Measurements from ENCODE around the gene EIF4E3. TPM values are rescaled to one million over a fixed set of nuclear protein-coding genes. Genes with fewer than 3 reads are reported as not detected.

The EIF4E3 gene
- total RNA-seq, 4 donors from 2014 or later, result 7.4 to 16.2 (median 10.2) TPM

DNA sequence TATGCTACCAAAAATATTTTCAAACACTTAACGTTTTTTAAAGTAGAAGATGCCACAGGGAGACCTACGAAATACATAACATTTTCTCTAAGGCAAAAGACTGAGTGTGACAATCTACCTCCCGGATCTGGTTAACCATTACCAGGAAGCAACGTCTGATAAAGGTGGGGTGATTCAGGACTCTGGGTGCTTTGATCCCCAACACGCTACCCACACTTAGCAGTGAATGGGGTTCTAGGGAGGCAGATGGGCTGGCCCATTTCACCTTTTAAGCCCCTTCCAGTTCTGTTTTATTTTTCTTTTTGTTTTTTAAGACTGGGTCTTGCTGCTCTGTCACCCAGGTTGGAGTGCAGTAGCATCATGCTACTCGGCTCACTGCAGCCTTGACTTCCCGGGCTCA lies 39.5 kb downstream of the EIF4E3 start:
- H3K9me3 ChIP-seq, result no peaks in the 10 kb centered on the region
- TF ChIP-seq, protein P1, sequence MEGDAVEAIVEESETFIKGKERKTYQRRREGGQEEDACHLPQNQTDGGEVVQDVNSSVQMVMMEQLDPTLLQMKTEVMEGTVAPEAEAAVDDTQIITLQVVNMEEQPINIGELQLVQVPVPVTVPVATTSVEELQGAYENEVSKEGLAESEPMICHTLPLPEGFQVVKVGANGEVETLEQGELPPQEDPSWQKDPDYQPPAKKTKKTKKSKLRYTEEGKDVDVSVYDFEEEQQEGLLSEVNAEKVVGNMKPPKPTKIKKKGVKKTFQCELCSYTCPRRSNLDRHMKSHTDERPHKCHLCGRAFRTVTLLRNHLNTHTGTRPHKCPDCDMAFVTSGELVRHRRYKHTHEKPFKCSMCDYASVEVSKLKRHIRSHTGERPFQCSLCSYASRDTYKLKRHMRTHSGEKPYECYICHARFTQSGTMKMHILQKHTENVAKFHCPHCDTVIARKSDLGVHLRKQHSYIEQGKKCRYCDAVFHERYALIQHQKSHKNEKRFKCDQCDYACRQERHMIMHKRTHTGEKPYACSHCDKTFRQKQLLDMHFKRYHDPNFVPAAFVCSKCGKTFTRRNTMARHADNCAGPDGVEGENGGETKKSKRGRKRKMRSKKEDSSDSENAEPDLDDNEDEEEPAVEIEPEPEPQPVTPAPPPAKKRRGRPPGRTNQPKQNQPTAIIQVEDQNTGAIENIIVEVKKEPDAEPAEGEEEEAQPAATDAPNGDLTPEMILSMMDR (IDR thresholded peaks at IDR 0.05), result no peak
- no peak for TF ChIP-seq POLR2A (IDR thresholded peaks at IDR 0.05)
- intact Hi-C loops (cut with DNase I), result no loop called here
- no peak for DNase-seq
- H3K4me3 ChIP-seq, result no peak overlapping the region
- H3K36me3 ChIP-seq, result peaks cover 0 to 22% (median 0%) of the 10 kb centered on the region in 3 donors
- H3K27ac ChIP-seq, result no peak overlapping the region
- H3K27me3 ChIP-seq, result no peaks in the 10 kb centered on the region
- 89 to 91% methylated on average over 7 of the region's 7 CpGs for WGBS, 2 donors
- peaks cover 16 to 58% (median 38%) of the 10 kb centered on the region in 3 donors for H3K4me1 ChIP-seq

- DNase-seq, result peak; percentile 1
- Histone ChIP-seq H3K27me3 (no peaks in the 10 kb centered on the region), H3K4me3 (no peak overlapping the region), H3K4me1 (peaks cover 9 to 54% (median 32%) of the 10 kb centered on the region in 3 donors), H3K27ac (no peak overlapping the region), H3K9me3 (no peaks in the 10 kb centered on the region), H3K36me3 (peaks cover 0 to 22% (median 0%) of the 10 kb centered on the region in 3 donors)
- WGBS, 2 donors, result 18 to 20% methylated on average over 6 of the region's 6 CpGs
- TF ChIP-seq POLR2A (IDR thresholded peaks at IDR 0.05), result no peak
- TF ChIP-seq, protein P1 (IDR thresholded peaks at IDR 0.05), result no peak
- intact Hi-C loops (cut with DNase I), result no loop called here
These were observed 40.3 kb downstream of the EIF4E3 start for GRCh38 chr3:71684757-71685386.

DNA sequence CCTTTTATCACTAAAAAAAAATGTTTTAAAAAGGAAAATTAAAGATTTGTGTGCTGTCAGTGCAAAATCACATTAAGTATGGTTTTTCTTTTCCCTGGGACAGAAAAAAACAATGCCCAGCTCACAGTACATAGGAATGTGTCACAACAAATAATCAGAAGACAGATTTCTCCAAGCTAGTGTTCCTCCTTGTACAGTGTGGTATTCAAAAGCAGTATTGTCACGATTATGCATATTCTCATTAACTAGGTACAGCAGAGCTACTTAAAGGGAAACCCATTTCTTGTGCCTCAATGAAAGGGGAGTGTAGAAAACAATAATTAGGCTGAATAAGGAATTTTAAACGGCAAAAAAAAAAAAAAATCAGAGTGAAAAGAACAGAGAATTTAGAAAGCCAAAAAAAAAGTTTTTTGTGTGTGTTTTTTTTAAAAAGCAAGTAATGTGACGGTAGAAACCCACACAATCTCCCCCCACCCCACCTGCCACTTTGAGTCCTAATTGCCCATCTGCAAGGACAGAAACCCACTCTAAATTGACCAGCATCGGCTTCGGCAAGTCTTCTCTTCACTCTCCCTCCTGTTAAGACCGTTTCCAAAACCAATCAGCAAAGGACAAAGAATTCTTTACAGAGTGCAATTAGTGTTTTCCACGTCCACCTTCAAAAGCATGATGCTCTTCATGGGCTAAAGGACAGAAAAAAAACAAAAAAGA lies 41.0 kb downstream of the EIF4E3 start:
- Histone ChIP-seq H3K27ac (peak overlapping the region in 1 of 4 donors; percentile 34), H3K4me1 (peaks cover 9 to 48% (median 31%) of the 10 kb centered on the region in 3 donors), H3K27me3 (no peaks in the 10 kb centered on the region), H3K36me3 (peaks cover 0 to 22% (median 0%) of the 10 kb centered on the region in 3 donors), H3K9me3 (no peaks in the 10 kb centered on the region), H3K4me3 (no peak overlapping the region)
- TF ChIP-seq, protein P1 (IDR thresholded peaks at IDR 0.05), result no peak
- no peak for TF ChIP-seq POLR2A (IDR thresholded peaks at IDR 0.05)
- intact Hi-C loops (cut with DNase I), result no loop called here
- 62 to 69% methylated on average over 7 of the region's 7 CpGs for WGBS, 2 donors
- DNase-seq, result no peak

DNA sequence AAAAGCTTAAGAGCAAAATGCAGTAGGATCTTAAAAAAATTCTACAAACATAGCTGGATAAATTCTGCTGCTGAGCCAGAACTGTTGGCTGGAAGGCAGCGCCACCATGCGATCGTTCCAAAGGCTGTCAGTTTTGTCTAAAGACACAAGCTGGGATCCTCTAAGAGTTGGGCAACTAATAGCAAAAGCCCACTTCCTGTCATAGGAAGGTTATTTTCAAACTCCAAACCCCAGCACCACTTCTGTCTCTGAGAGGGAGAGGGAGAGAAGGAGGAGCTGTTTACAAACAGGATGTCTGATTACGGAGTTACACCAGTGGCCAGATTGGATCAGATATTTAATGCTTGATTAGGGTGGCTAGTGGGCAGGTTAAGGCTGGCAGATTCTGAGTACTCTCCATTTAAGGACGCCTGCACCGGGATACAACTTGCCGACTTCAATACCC lies 44.0 kb downstream of the EIF4E3 start:
- peaks cover 9 to 42% (median 31%) of the 10 kb centered on the region in 3 donors for H3K4me1 ChIP-seq
- TF ChIP-seq, protein P1 (IDR thresholded peaks at IDR 0.05), result peak in 5 of 6 experiments; percentile 46 to 68 (median 65)
- no peak for TF ChIP-seq POLR2A (IDR thresholded peaks at IDR 0.05)
- H3K27ac ChIP-seq, result peak overlapping the region in 3 of 4 donors; percentile 49 to 74 (median 66)
- no peak for DNase-seq
- 4 to 28% methylated on average over 7 of the region's 7 CpGs for WGBS, 2 donors
- intact Hi-C loops (cut with DNase I), result no loop called here
- H3K36me3 ChIP-seq, result no peaks in the 10 kb centered on the region
- H3K9me3 ChIP-seq, result no peaks in the 10 kb centered on the region
- H3K27me3 ChIP-seq, result no peaks in the 10 kb centered on the region
- H3K4me3 ChIP-seq, result peak overlapping the region in 1 of 4 donors; percentile 10

GRCh38 chr3:71680603-71681002 lies 44.6 kb downstream of the EIF4E3 start:
- peaks cover 9 to 42% (median 31%) of the 10 kb centered on the region in 3 donors for H3K4me1 ChIP-seq
- 15 to 20% methylated on average over 1 of the region's 1 CpG for WGBS, 2 donors
- H3K4me3 ChIP-seq, result no peak overlapping the region
- TF ChIP-seq, protein P1 (IDR thresholded peaks at IDR 0.05), result no peak
- TF ChIP-seq POLR2A (IDR thresholded peaks at IDR 0.05), result no peak
- no peak for DNase-seq
- no peaks in the 10 kb centered on the region for H3K9me3 ChIP-seq
- intact Hi-C loops (cut with DNase I), result no loop called here
- H3K27me3 ChIP-seq, result no peaks in the 10 kb centered on the region
- peak overlapping the region in 3 of 4 donors; percentile 45 to 74 (median 49) for H3K27ac ChIP-seq
- H3K36me3 ChIP-seq, result no peaks in the 10 kb centered on the region
